Epithelial cell of proximal tubule (primary cell): Measurements from ENCODE around the gene TINAGL1. TPM values are rescaled to one million over a fixed set of nuclear protein-coding genes. Genes with fewer than 3 reads are reported as not detected.

ENCODE experiments used
- DNase-seq: peaks from one replicate; pipeline ENCODE4 v3.0.0-alpha.2; 2011; ENCODE audit warnings: low read depth
- H3K4me3 ChIP-seq: 2 replicates; pipeline ENCODE4 v1.5.1; 2011; ENCODE audit warnings: low read depth, mild to moderate bottlenecking, low read length
- CTCF ChIP-seq: conservative IDR thresholded peaks from 2 replicates; pipeline ENCODE4 v1.5.1; 2012; ENCODE audit warnings: low read depth, mild to moderate bottlenecking, low read length
- total RNA-seq: library from RNA; depleted of rRNA; stranded (reverse); fragments of >200 nt; gene quantifications from 2 replicates; pipeline ENCODE4 v1.2.3, GENCODE V29; 2015

The TINAGL1 gene
- total RNA-seq, 1 donor from 2014 or later, result 230 TPM

DNA sequence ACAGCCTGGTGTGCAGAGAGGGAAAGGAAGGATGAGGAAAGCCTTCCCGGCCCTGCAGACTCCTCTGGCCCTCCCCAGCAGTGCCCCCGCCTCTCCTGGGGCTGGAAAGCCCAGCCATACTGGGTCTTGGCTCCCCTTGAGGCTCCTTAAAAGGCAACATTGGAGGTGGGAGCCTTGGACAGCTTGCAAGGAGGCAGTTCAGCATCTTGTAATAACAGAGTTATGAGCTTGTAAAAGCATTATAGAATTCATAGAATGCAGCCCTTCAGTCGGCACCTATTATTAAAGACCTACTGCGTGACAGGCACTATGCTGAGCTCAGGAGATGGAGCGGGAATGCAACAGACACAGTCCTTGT is 4.2 kb downstream of the TINAGL1 start:
- TF ChIP-seq CTCF, result no peak
- peak overlapping the region; percentile 45 for H3K4me3 ChIP-seq
- DNase-seq, result no peak

DNA sequence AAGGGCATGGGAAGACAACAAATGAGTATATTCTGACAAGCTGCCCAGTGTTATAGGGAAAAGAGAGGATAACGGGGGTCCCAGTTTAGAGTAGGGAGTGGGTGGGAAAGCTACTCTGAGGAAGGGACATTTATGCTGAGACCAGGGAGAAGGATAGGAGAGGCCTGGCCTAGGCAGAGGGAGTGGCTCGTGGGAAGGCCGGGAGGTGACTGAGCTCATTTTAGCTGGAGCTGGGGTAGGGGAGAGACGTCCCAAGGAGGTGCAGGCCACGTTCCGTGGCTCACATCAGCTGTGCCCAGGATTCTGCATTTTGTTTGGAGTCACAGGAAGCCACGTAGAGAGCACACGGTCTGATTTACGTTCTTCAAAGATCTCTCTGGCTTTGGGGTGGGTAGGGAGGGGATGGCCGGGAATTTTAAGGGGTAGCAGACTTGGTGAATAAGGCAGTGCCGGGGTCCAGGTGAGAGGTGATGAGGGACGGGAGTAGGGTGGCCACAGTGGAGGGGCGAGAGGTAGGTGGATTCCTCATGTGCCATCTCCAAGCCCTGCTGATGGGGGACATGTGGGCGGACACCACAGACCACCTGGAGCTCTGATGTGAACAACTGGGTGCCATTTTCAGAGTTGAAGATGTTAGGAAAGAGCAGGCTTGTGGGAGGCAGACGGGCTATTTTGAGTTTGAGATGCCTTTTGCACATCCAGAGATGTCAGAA is 4.7 kb downstream of the TINAGL1 start:
- H3K4me3 ChIP-seq, result no peak overlapping the region
- TF ChIP-seq CTCF, result no peak
- DNase-seq, result no peak

- H3K4me3 ChIP-seq, result no peak overlapping the region
- DNase-seq, result no peak
- no peak for TF ChIP-seq CTCF
Measured at GRCh38 chr1:31581821-31582810, 5.8 kb downstream of the TINAGL1 start.

DNA sequence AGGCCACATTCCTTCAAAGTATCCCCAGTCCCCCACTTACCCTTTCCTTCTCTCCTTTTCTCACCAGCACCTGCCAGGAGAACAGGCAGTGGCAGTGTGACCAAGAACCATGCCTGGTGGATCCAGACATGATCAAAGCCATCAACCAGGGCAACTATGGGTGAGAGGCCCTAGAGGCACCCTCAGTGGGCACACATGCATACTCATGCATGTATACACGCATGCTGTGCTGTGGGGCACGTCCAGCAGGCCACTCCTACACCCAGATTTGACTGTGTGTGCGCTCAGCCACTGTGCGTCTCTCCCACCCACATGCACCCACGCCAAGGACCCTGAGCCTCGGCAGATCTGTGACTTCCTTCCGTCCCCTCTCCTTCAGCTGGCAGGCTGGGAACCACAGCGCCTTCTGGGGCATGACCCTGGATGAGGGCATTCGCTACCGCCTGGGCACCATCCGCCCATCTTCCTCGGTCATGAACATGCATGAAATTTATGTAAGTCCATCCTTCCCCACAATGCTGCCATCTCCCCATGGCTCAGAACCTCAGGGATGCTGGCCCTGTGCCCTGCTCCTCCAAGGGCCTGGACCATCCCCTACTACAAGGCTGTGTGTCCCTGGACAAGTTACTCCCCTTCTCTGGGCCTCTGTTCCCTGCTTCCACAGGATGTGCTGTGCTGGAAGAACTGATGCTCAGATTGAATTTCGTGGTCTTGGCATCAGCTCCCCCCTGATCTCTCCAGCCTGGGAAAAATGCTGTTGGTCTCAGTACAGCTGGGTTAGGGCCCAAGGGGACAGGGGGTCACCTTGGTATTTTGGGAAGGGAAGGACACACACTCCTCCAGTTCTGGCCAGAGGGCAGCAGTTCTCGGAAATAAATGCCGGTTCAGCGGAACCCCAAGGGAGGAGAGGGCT is 7.0 kb downstream of the TINAGL1 start:
- no peak for TF ChIP-seq CTCF
- H3K4me3 ChIP-seq, result no peak overlapping the region
- DNase-seq, result no peak

DNA sequence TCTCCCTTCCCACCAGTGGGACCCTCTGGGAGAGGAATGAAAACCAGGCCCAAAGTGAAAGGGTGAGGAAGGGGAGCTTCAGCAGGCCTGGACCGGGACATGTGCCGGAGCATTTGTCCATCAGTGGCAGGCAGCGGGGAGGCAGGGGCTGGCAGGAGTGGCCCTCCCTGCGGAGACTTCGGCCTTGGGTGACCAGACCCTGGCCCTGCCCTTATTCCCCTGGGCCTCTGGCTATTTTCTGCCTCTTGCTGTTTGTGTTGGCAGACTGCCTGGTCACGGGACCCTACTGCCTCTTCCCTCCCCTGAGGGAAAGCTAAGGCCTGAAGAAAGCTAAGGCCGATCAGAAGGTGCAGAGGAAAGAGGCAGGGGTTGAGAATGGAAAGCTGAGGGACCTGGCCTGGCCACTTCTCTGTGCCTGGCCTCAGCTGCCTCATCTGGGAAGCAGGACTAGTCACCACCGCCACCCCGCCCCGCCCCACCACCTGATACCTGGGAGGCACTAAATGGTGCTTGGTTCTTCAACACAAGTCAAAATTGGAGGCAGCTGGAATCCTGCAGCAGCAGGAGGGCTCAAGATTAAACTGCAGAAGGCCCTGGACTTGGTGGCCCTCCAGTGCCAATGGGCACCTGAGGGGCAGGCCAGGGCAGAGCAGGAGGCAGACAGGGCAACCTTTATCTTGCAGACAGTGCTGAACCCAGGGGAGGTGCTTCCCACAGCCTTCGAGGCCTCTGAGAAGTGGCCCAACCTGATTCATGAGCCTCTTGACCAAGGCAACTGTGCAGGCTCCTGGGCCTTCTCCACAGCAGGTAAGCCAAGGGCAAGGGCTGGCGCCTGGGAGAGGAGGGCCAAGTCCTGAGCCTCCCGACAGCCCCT is 7.9 kb downstream of the TINAGL1 start:
- DNase-seq, result no peak

More for the DNA sequence above, 7.9 kb downstream of the TINAGL1 start:
- no peak for TF ChIP-seq CTCF
- no peak overlapping the region for H3K4me3 ChIP-seq
